GM23338 (cell line): ENCODE measurements around the gene SUPT6H. TPM values are rescaled to one million over a fixed set of nuclear protein-coding genes. Genes with fewer than 3 reads are reported as not detected.
A peak's percentile ranks its signal among the peaks of the same experiment; 100 is the strongest.

ENCODE experiments used
- ATAC-seq: fragments of 200-7000 bp; cut with Tn5 transposase; 3 replicates; pipeline ENCODE4 v1.9.1; 2020
- DNase-seq: peaks from one replicate; pipeline ENCODE4 v3.0.0-alpha.2; 2015; ENCODE audit warnings: low spot score
- H2AFZ ChIP-seq: fragments of 200-600 bp; sonication (generic); 2 replicates; pipeline ENCODE4 v1.8.0; 2016; ENCODE audit warnings: antibody characterized with exemption, mild to moderate bottlenecking, moderate library complexity
- H3F3A ChIP-seq: fragments of 200-600 bp; sonication (generic); replicated peaks from 2 replicates; pipeline ENCODE4 v1.8.0; 2017; ENCODE audit warnings: antibody characterized with exemption, mixed run types, low read depth
- H3K27ac ChIP-seq: fragments of 200-600 bp; sonication (generic); 2 replicates; pipeline ENCODE4 v1.6.1; 2016; ENCODE audit warnings: low read depth
- H3K27me3 ChIP-seq: fragments of 200-600 bp; sonication (generic); 2 replicates; pipeline ENCODE4 v1.8.0; 2016; ENCODE audit warnings: mild to moderate bottlenecking, mixed run types, moderate library complexity; ENCODE audit not compliant: insufficient read depth
- H3K36me3 ChIP-seq: fragments of 200-600 bp; sonication (generic); 2 replicates; pipeline ENCODE4 v1.8.0; 2016; ENCODE audit warnings: mild to moderate bottlenecking; ENCODE audit not compliant: insufficient read depth
- H3K4me1 ChIP-seq: fragments of 200-600 bp; sonication (generic); 2 replicates; pipeline ENCODE4 v1.8.0; 2016; ENCODE audit warnings: mild to moderate bottlenecking, moderate library complexity; ENCODE audit not compliant: insufficient read depth
- H3K4me2 ChIP-seq: fragments of 200-600 bp; sonication (generic); 2 replicates; pipeline ENCODE4 v1.7.1; 2017; ENCODE audit warnings: mixed run types
- H3K4me3 ChIP-seq: fragments of 200-600 bp; sonication (generic); 2 replicates; pipeline ENCODE4 v1.6.1; 2016; ENCODE audit warnings: mixed run types
- H3K79me2 ChIP-seq: fragments of 200-600 bp; sonication (generic); replicated peaks from 2 replicates; pipeline ENCODE4 v1.8.0; 2017; ENCODE audit warnings: mild to moderate bottlenecking; ENCODE audit not compliant: insufficient read depth
- H3K9me2 ChIP-seq: fragments of 200-600 bp; sonication (generic); 2 replicates; pipeline ENCODE4 v1.8.0; 2017; ENCODE audit not compliant: insufficient read depth
- H4K20me1 ChIP-seq: fragments of 200-600 bp; sonication (generic); replicated peaks from 2 replicates; pipeline ENCODE4 v1.8.0; 2017; ENCODE audit warnings: mild to moderate bottlenecking; ENCODE audit not compliant: insufficient read depth
- H3K27ac Mint-ChIP-seq: 2 replicates; pipeline ENCODE4 v1.8.0; 2020; ENCODE audit warnings: inconsistent platforms, mild to moderate bottlenecking, moderate library complexity, mixed read lengths
- H3K27me3 Mint-ChIP-seq: 3 replicates; pipeline ENCODE4 v1.8.0; 2022; ENCODE audit warnings: low read depth, mild to moderate bottlenecking, moderate library complexity, mixed read lengths, inconsistent platforms; ENCODE audit not compliant: insufficient read depth, poor library complexity
- H3K36me3 Mint-ChIP-seq: 3 replicates; pipeline ENCODE4 v1.8.0; 2021; ENCODE audit warnings: low read depth, mild to moderate bottlenecking, inconsistent platforms, moderate library complexity, mixed read lengths
- H3K4me1 Mint-ChIP-seq: 3 replicates; pipeline ENCODE4 v1.8.0; 2020; ENCODE audit warnings: mild to moderate bottlenecking, inconsistent platforms, mixed read lengths
- H3K4me3 Mint-ChIP-seq: 3 replicates; pipeline ENCODE4 v1.8.0; 2021; ENCODE audit warnings: moderate library complexity, mild to moderate bottlenecking, inconsistent platforms, mixed read lengths
- H3K9me3 Mint-ChIP-seq: 3 replicates; pipeline ENCODE4 v1.8.0; 2020; ENCODE audit warnings: moderate library complexity, mild to moderate bottlenecking, inconsistent platforms, mixed read lengths
- CTCF ChIP-seq, 2 experiments: fragments of 200-600 bp in 1 of 2; sonication (generic) in 1 of 2; conservative IDR thresholded peaks; 2 replicates each; pipeline versions ENCODE4 v1.5.1 to v1.6.1; 2016 to 2017; ENCODE audit warnings: antibody characterized with exemption in 2 of 2, low read depth in 2 of 2, mild to moderate bottlenecking in 2 of 2, moderate library complexity in 1 of 2
- ETS1 ChIP-seq: IDR thresholded peaks from 2 replicates; pipeline ENCODE4 v1.6.1; 2016; ENCODE audit warnings: antibody characterized with exemption
- EZH2 ChIP-seq: fragments of 200-600 bp; sonication (generic); IDR thresholded peaks from one replicate; pipeline ENCODE4 v1.8.0; 2017; ENCODE audit warnings: antibody characterized with exemption, mild to moderate bottlenecking, low read depth; ENCODE audit not compliant: unreplicated experiment
- EZH2phosphoT487 ChIP-seq: fragments of 200-600 bp; sonication (generic); IDR thresholded peaks from one replicate; pipeline ENCODE4 v1.8.1; 2018; ENCODE audit warnings: antibody characterized with exemption; ENCODE audit not compliant: unreplicated experiment
- ZNF114 ChIP-seq: fragments of 250-450 bp; sonication (Bioruptor Pico); IDR thresholded peaks from 2 replicates; pipeline ENCODE4 v1.5.0; 2020; ENCODE audit warnings: mild to moderate bottlenecking, moderate library complexity
- ZNF331 ChIP-seq: fragments of 250-450 bp; sonication (Bioruptor Pico); IDR thresholded peaks from 2 replicates; pipeline ENCODE4 v1.5.0; 2020; ENCODE audit warnings: low read depth, mild to moderate bottlenecking, moderate library complexity
- ZNF462 ChIP-seq: fragments of 250-450 bp; sonication (Bioruptor Pico); IDR thresholded peaks from 2 replicates; pipeline ENCODE4 v1.5.0; 2020; ENCODE audit warnings: mild to moderate bottlenecking, moderate library complexity
- polyA plus RNA-seq: library from polyadenylated mRNA; unstranded; fragments of >200 nt; fragmentation: Nextera tagmentation; extraction: Ambion mirVana; gene quantifications from 2 replicates; pipeline ENCODE4 v1.2.1, GENCODE V29; 2016
- total RNA-seq: library from RNA; depleted of rRNA; stranded (reverse); fragments of >200 nt; shearing (Covaris generic); gene quantifications from 2 replicates; pipeline ENCODE4 v1.2.3, GENCODE V29; 2014

The SUPT6H gene
- total and polyA plus RNA-seq, 2 experiments from 2014 or later: 17.8 to 70.7 TPM

GRCh38 chr17:28702752-28703150, 40.7 kb downstream of the SUPT6H start:
- H3K27ac ChIP-seq: no peak overlapping the region
- no peaks in the 10 kb centered on the region for H3K79me2 ChIP-seq
- Mint-ChIP-seq H3K27ac (peak overlapping the region; percentile 77), H3K9me3 (no peaks in the 10 kb centered on the region; the same call in 2 of the 3 replicates), H3K27me3 (peaks cover 24% of the 10 kb centered on the region), H3K4me1 (peaks cover 41% of the 10 kb centered on the region), H3K36me3 (peaks cover 68% of the 10 kb centered on the region), H3K4me3 (no peak overlapping the region; the same call in 2 of the 3 replicates)
- peaks cover 17% of the 10 kb centered on the region for H3K36me3 ChIP-seq
- ATAC-seq (no peak), DNase-seq (no peak)
- no peak overlapping the region for H3K4me2 ChIP-seq
- no peaks in the 10 kb centered on the region for H3K9me2 ChIP-seq
- peaks cover 6% of the 10 kb centered on the region for H4K20me1 ChIP-seq
- H3F3A ChIP-seq: peaks cover 18% of the 10 kb centered on the region
- TF ChIP-seq CTCF (conservative IDR thresholded peaks at IDR 0.05; ENCODE audit: low read depth in 2 of 2): no peak
- no peak for TF ChIP-seq EZH2
- no peak for TF ChIP-seq EZH2phosphoT487
- TF ChIP-seq ZNF331: no peak
- TF ChIP-seq ETS1: no peak
- TF ChIP-seq ZNF462: no peak
- no peak for TF ChIP-seq ZNF114 (CRISPR knock-in tag)
- H2AFZ ChIP-seq: no peak overlapping the region
- H3K4me1 ChIP-seq: peaks cover 8% of the 10 kb centered on the region; the same call in 1 of the 2 replicates
- no peaks in the 10 kb centered on the region for H3K27me3 ChIP-seq
- no peak overlapping the region for H3K4me3 ChIP-seq
